Choroid plexus epithelial cell (primary cell): Measurements from ENCODE around the gene PSMB2.
"Not testable (repeated sequence)": the region's sequence is repeated elsewhere in the genome, so short reads cannot be mapped to it uniquely, and the experiment has no call there.

Experiments used
- DNase-seq: peaks from one replicate; pipeline ENCODE4 v3.0.0-alpha.2; 2010; ENCODE audit warnings: low read depth
- H3K4me3 ChIP-seq: 2 replicates; pipeline ENCODE4 v1.5.1; 2011; ENCODE audit warnings: low read depth, mild to moderate bottlenecking, control low read depth, low read length, moderate library complexity
- TF ChIP-seq, protein P1 (sequence below): conservative IDR thresholded peaks from 2 replicates; pipeline ENCODE4 v1.5.1; 2011; ENCODE audit warnings: low read depth, mild to moderate bottlenecking, control low read depth, inconsistent platforms, low read length, moderate library complexity

Gene PSMB2

DNA sequence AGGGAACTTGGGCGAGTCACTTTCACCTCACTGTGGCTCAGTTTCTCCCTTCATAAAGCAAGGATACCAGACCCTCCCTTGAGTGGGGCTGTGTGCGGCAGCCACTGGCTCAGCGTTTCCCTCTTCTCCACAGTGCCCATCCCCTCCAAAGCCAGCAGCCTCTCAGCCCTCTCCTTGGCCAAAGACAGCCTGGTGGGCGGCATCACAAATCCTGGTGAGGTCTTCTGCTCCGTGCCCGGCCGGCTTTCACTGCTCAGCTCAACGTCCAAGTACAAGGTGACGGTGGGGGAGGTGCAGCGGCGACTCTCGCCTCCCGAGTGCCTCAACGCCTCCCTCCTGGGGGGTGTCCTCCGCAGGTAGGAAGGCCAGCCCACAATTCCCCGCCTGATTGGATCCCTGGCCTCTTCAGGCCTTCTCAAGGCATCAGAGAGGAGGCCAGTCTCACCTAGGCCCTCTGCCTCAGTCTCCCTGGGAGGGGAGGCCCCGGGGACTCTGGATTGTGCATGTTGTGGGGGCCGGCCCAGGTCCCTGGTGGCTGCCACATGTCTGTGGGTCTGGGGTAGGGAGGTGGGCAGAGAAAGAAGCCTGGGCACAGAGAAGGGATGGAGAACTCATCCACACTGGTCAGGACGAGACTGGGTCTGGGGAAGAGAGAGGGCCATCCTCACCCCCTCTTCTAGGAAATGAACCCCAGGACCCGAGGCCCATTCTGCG is 53.0 kb downstream of the PSMB2 start:
- H3K4me3 ChIP-seq: no peak overlapping the region
- DNase-seq: no peak
- TF ChIP-seq, protein P1, sequence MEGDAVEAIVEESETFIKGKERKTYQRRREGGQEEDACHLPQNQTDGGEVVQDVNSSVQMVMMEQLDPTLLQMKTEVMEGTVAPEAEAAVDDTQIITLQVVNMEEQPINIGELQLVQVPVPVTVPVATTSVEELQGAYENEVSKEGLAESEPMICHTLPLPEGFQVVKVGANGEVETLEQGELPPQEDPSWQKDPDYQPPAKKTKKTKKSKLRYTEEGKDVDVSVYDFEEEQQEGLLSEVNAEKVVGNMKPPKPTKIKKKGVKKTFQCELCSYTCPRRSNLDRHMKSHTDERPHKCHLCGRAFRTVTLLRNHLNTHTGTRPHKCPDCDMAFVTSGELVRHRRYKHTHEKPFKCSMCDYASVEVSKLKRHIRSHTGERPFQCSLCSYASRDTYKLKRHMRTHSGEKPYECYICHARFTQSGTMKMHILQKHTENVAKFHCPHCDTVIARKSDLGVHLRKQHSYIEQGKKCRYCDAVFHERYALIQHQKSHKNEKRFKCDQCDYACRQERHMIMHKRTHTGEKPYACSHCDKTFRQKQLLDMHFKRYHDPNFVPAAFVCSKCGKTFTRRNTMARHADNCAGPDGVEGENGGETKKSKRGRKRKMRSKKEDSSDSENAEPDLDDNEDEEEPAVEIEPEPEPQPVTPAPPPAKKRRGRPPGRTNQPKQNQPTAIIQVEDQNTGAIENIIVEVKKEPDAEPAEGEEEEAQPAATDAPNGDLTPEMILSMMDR: no peak

DNA sequence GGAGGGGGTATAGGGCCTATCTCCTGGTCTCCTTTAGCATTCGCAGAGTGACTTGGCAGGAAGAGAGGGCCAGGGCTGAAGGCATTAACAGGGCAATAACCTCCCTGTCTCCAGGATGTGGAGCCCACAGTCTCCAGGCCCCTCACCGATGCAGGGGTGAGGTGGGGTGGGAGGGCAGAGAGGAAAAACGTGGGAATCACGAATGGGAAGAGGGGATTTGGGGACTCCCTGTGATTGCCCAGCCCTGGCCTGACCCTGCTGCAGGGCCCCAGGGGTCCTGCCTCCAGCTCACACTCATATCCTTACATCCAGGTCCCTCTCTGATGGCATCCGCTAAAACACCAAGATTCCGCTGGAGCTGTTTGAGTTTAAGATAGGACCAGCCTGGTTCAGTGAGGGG is 53.6 kb downstream of the PSMB2 start:
- DNase-seq: no peak
- TF ChIP-seq, protein P1: no peak
- H3K4me3 ChIP-seq: no peak overlapping the region

DNA sequence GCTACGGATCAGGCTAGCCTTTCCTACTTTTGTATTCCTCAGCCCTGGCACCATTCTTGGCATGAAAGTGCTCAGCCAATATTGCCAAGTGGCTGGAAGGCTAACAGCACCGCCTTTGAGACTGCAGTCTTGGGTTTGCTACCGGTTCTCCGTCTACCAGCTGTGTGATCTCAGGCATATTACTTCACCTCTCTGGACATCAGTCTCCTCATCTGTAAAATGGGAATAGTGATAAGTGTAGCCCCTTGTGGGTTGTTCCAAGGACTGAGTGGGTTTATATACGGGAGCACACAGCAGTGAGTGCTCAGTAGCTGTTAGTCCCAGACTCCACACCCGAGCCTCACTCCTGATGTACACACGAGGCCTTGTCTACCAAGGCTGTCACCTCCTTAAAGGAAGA is 54.5 kb downstream of the PSMB2 start:
- H3K4me3 ChIP-seq: no peak overlapping the region
- TF ChIP-seq, protein P1: no peak
- DNase-seq: no peak

DNA sequence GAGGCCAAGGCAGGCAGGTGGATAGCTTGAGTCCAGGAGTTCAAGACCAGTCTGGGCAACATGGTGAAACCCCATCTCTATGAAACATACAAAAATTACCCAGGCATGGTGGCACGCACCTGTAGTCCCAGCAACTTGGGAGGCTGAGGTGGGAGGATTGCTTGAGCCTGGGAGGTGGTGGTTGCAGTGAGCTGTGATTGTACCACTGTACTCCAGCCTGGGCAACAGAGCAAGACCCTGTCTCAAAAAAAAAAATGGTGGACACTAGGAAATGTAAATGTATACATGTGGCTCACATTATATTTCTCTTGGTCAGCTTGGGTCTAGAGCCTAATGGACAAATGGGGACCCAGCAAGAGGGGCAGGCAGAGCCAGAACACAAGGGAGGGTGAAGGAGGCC is 55.5 kb downstream of the PSMB2 start:
- DNase-seq, H3K4me3 ChIP-seq: not testable (repeated sequence)

DNA sequence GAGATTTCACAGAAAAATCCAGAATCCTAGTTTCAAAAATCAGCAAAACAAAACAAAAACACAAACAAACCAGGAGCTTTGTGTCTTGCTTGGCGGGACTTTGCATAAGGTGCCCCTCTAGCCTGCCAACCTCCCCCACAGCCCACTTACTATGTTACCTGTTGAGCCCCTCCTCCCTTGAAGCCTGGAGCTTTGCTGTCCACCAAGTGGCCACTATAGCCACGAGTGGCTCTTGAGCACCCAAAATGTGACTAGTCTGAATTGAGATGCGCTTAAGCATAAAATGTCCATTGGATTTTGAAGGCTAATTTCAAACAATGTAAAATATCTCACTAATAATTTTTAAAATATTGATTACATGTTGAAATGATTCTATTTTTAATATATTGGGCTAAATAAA is 56.0 kb downstream of the PSMB2 start:
- H3K4me3 ChIP-seq: no peak overlapping the region
- DNase-seq: no peak
- TF ChIP-seq, protein P1: no peak

DNA sequence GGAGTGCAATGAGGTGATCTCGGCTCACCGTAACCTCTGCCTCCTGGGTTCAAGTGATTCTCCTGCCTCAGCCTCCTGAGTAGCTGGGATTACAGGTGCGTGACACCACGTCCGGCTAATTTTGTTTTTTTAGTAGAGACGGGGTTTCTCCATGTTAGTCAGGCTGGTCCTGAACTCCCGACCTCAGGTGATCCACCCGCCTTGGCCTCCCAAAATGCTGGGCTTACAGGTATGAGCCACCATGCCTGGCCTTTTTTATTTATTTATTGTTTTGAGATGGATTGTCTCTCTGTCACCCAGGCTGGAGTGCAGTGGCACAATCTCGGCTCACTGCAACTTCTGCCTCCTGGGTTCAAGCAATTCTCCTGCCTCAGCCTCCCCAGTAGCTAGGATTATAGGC is 59.7 kb downstream of the PSMB2 start:
- DNase-seq, H3K4me3 ChIP-seq: not testable (repeated sequence)

DNA sequence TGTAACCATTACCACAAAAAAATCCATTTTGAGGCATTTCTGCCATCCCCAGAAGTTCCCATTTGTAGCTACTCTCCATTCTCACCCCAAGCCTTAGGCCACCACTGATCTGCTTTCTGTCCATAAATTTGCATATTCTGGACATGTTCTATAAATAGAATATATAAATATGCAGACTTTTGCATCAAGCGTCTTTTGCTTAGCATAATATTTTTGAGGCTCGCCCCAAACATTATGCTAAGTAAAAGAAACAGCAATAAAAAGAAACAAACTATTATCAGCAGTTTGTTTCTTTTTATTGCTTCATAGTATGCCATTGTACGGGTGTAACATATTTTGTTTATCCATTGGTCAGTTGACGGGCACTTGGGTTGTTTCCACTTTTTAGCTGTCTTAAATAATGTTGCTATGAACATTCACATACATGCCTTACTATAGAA is 60.4 kb downstream of the PSMB2 start:
- TF ChIP-seq, protein P1: no peak
- no peak for DNase-seq
- H3K4me3 ChIP-seq: no peak overlapping the region
